CD4-positive, alpha-beta T cell treated with Interleukin-6 for 4 hours (primary cell): ENCODE measurements around the gene CSK.
"Not testable (repeated sequence)": the region's sequence is repeated elsewhere in the genome, so short reads cannot be mapped to it uniquely, and the experiment has no call there.

ENCODE experiments used
- DNase-seq: peaks from one replicate; pipeline ENCODE4 v3.0.0-alpha.2; 2020; ENCODE audit warnings: mixed read lengths

The CSK gene

DNA sequence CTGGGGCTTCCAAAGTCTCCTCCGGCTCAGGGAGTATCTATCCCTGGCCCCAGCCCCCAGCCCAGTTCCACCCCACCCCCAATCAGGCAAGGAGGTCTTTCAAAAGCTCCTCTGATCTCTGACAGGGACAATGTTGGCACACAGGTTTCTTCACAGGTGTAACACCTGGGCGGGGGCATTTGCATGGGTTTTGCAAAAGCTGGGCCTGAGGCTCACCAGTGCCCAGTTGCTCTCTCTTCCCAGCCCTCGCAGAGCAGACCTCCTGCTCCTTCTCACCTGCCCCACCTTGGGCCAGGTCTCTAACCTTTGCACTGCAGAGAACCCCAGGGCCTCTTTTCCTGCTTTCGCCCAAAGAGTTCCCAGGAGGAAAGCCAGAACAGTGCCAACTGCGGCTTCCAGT is 8.6 kb upstream of the CSK start:
- no peak for DNase-seq

DNA sequence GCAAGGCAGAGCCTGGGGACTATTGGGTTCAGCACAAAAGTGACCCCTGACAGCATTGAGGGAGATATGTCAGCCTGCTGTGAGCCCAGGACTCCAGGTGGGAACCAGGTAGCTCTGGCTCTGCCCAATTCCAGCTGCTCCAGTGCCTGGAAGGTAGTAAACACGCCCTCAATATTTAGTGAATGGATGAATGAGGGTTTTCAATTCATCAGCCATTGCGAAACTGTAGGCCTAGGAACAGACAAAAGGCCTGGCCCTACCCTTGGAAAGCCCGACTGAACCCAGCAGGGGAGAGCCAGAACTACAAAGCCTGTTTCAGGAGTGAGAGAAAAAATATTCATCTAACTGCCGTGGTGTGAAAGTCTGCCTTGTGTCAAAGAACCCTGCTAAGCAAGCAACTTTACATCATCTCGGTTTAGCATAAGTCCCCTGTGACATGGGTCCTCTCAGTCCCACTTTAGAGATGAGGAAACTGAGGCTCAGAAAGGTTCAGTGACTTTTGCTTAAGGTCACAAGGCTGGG is 8.1 kb upstream of the CSK start:
- DNase-seq: no peak

GRCh38 chr15:74775132-74775562 is 6.7 kb upstream of the CSK start:
- no peak for DNase-seq

DNA sequence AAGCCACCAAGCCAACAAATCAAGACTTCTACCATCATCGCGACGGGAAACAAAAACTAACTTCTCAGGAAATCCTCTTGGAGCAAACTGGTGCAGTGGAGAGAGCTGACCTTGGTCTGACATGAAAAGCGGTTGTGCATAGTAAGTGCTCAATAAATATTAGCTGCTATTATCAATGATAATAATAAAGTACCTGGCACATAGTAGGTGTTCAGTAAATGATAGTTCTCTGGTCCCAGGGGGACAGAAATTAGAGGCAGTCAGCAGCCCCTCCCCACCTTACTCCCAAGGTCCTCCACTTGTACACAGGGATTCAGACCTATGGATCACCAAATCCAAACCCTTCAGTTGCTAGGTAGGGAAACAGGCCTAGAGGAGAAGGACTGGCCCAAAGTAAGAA is 6.0 kb upstream of the CSK start:
- DNase-seq: no peak

DNA sequence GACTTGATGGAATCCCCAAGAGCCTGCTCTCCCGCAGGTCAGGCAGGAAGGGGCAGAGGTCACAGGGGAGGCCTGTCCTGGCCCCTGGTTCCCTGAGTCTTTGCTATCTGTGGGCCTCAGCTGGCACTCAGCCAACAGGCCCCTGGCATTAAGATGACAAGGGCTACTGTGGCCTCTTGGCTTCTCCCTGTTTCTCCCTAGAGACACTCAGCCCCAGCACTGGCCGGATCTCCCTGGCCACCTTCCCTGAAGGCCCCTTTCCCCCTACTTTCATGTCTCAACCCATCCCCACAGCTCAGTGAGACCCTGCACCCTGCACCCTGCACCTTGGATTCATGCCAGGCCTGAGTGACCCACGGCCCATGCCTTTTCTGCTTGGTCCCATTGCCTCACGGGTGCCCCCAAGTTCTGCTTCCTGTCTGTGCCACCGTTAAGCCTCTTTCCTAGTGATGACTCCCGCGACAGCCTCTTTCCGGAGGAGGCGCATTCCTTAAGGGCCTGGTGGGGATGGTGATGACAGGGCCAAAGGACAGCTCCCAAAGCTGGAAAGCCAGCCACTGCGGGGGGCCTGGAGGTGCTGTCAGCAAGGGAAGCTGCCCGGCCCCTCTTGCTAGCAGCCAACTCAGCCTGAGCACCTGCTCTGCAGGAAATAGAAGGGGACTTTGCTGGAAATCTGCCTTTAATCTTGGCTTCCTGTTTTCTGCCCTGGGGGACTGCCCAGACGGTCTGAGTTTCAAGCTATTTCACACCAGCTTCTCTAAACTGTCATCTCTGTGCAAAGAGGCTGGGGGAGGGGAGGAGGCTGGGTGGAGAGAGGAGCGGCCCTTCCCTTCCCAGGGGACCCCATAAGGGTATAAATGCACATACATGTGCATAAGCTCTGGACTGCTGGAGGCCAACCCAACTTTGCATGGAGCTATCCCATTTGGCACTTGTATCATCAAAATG is 4.8 kb upstream of the CSK start:
- DNase-seq: peak; percentile 71

DNA sequence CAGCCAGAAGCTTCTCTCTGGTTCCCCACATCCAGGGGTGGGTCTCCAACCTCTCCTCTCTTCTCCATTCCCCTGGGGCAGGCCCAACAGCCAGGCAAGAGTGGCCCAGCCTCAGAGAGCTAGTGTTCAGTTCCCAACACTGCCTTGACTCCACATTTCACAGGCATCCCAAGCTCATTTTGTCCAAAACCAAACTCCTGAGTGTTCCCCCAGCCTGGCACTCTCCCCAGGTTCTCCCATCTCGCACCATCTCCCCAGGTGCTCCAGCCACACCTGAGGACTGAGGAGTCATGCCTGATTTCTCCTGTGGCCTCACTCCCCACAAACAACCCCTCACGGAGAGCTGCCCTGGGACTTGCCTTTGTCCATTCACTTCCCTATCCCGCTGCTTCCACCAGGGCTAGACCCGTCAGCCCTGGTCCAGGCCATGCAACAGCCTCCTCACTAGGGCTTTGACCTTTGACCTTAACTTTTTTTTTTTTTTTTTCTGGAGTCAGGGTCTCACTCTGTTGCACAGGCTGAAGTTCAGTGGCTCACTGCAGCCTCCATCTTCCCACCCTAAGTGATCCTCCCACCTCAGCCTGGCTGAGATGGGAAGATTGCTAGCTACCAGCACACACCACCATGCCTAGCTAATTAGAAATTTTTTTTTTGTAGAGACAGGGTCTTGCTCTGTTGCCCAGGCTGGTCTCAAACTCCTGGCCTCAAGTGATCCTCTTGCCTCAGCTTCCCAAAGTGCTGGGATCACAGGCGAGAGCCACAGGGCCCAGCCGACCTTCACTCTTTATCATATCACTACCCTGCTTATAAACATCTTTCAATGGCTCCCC is 3.9 kb upstream of the CSK start:
- DNase-seq: no peak

DNA sequence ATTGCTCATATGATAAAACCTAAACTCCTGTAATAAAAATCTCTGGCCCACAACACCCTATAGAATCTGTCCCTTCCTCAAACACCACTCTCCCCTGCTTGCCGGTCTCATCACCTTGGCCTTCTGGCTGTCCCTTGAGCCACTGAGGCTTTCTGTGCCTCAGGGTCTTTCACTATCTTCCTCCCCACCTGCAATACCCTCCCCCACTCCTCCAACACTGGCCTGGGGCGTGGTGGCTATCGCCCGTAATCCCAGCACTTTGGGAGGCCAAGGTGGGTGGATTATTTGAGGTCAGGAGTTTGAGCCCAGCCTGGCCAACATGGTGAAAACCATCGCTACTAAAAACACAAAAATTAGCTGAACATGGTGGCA is 3.3 kb upstream of the CSK start:
- DNase-seq: no peak

DNA sequence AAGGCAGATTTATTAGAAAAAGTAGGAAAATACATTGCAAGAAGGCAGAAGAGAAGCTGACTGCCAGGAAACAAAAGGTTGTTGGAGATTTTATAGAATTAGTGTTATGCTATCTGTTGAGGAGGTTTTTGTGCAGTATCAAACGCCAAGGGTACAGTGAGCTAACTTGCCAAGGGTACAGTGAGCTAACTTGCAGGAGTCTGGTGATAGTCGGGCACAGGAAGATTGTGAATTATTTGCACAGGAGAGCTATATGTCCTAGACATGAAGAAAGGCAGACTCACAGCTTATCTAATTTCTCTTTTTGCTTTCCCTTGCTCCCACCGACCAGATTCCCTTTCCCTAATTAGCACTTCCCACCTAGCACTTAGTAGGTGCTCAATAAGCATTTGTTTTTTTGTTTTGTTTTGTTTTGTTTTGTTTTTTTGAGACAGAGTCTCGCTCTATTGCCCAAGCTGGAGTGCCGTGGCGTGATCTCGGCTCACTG is 2.7 kb upstream of the CSK start:
- DNase-seq: no peak

GRCh38 chr15:74780523-74781430 is 1.1 kb upstream of the CSK start:
- DNase-seq: peak; percentile 72

DNA sequence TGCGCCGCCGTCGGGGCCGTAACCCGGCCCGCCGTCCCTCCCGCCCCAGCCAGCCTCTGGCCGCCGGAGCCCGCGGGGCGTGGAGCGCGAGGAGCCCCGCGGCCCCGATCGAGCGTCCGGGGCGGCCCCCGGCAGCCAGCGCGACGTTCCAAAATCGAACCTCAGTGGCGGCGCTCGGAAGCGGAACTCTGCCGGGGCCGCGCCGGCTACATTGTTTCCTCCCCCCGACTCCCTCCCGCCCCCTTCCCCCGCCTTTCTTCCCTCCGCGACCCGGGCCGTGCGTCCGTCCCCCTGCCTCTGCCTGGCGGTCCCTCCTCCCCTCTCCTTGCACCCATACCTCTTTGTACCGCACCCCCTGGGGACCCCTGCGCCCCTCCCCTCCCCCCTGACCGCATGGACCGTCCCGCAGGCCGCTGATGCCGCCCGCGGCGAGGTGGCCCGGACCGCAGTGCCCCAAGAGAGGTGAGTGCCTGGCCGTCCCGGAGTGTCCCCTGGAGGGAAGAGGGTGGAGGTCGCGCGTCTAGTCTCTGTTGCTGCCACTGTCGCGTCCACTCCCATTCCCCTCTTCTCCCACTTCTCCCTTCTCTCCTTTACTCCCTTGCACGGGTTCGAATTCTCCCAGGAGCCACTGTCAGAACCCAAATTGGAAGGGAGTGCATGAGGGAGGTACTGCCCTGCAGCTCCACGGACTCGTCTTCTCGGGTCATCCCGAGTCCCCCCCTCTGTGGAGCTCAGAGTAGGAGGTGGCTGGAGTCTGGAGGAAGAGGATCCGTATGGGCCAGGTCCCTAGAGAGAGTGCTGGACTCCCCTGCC is 585 bp downstream of the CSK start:
- peak; percentile 81 for DNase-seq

- DNase-seq: peak; percentile 51
These were observed 1.4 kb downstream of the CSK start for GRCh38 chr15:74783072-74783807.

DNA sequence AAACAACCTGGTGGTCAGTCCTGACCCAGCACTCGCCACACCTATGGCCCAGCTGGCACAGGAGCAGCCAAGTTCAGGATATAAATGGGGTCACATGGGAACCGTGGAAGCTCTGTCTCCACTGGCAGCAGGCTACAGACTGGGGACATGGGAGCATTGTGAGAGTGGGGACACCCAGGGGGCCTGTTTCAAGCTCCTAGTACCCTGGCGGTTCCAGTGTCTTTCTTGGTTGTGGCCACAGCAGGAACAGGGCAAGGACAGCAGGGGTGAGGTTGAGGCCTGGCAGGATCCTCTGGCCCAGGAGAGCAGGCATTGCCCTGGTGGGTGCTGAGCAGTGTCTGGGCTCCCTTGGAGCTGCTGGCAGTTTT is 1.9 kb downstream of the CSK start:
- DNase-seq: no peak

DNA sequence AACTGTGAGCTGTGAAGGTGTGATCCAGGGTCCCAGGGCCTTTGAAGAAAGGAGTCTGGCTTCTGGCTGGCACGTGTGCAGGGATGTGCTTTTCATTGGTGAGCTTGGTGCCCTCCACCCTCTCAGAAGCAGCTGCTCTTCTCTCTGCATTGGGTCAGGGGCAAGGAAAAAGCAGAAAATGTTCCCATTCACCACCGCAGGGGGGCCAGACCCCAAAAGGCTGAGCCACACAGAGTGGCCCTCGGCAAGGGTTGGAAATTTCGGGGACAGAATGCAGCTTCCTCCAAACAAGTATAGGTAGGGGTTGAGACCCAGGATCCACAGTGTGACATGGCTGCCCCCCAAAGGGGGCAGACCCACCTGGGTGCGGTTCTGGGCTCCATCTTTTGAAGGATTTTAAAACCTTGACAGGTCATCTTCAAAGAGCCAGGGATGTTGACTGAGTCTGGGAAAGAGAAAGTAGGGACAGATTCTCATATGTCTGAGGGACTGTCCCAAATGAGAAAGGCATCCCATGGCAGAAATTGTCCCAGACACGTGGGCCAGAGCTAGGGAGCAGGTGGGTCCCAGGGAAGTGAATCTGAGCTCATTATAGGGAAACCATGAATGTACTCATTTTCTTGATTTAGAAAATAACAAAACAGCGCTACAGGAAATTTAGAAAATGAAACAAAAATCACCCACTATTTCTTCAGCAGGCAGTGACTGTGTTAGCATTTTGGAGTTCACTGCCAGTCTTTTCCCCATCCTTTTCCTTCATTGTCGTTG is 2.7 kb downstream of the CSK start:
- DNase-seq: no peak

DNA sequence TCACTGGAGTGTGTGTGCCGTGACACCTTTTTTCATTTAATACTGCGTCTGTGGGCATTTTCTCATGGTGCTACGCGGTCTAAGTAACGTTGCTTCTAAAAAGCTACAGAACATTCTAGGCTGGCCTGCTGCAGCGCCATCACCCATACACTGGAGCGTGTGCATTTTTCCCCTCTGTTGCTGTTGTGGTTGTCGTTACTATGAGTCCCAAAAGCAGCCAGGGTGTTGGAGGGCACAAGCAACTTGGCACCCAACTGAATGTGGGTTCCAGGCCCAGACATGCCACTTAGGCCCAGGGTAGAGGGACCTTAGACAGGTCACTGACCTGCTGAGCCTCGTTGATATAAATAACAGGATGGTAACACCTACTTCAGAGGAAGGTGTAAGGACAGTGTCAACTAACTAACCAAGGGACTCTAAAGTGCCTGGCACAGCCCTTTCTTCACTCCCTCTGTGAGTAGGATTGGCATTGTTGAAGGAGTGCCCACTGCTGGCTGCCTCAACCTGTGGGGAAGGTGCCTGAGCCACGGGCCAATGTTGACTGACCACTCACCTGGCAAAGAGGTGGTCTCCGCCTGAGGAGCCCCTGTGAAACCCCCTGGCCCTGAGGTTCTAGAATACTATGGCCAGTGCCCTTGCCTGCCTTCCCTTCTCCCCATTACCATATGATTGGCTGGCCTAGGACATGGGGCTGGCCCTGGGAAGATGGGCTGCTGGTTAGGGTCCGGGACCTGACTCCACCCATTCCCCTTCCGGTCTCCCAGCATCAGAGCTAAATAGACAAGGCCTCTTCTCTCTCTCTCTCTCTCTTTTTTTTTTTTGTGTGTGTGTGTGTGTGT is 3.5 kb downstream of the CSK start:
- peak; percentile 55 for DNase-seq

DNA sequence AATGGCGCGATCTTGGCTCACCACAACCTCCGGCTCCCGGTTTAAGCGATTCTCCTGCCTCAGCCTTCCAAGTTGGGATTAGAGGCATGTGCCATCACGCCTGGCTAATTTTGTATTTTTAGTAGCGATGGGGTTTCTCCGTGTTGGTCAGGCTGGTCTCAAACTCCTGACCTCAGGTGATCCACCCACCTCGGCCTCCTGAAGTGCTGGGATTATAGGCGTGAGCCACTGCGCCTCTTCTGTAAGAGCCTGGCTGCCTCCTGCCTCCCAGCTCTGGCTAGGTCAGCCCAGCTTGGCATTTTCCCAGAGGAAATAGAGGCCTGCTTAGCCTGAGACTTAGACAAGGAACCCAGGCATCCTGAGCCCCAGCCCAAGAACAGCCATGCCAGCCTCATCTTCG is 4.2 kb downstream of the CSK start:
- not testable (repeated sequence) for DNase-seq

DNA sequence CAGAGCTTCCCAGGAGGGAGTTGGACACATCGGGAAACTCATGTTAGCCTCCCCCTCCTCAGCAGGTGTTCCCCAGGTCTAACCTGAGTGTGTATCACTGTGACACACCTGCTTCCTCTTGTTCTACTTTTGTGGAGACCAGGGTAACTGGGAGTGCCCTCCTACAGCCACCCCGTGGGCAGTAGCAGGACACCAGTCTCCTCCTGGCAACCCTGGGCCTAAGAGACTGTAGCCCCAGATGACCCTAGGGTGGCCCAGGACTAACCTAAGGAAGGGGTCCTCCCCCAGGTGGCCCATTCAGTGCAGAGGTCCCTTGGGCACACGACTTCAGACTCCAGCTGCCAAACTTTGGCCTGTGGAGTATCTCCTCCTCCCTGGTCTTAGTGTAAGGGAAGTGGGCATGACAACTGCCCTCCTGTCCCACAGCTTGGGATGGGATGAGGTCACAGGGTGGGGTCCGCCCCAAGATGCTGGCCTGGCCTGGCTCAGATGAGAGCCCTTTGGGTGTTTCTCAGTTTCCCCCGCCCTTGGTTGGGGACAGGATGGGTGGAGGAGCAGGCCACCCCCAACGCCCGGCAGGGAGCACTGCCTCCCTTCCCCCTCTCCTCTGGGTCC is 4.8 kb downstream of the CSK start:
- no peak for DNase-seq

- DNase-seq: peak; percentile 88
These were observed 5.6 kb downstream of the CSK start for GRCh38 chr15:74787251-74788041.
